ENCODE measurements around the gene CADM3.

CADM3 gene

GRCh38 chr1:159173320-159173719 is 1.9 kb downstream of the CADM3 start:
- DNase-seq (ENCODE audit: low read depth in 2 of 2): no peak

GRCh38 chr1:159175571-159175970 is 4.2 kb downstream of the CADM3 start:
- no peak for DNase-seq (ENCODE audit: low read depth in 2 of 2)

- DNase-seq (ENCODE audit: low read depth in 2 of 2): no peak
These were observed 6.0 kb downstream of the CADM3 start for GRCh38 chr1:159177272-159177907.

- no peak for DNase-seq (ENCODE audit: low read depth in 2 of 2)
These were observed 8.5 kb downstream of the CADM3 start for GRCh38 chr1:159179906-159180305.

GRCh38 chr1:159180516-159180915 is 9.1 kb downstream of the CADM3 start:
- no peak for DNase-seq (ENCODE audit: low read depth in 2 of 2)

- DNase-seq (ENCODE audit: low read depth in 2 of 2): no peak
These were observed 10.1 kb downstream of the CADM3 start for GRCh38 chr1:159181328-159182024.

GRCh38 chr1:159184201-159184600 is 12.8 kb downstream of the CADM3 start:
- no peak for DNase-seq (ENCODE audit: low read depth in 2 of 2)

- no peak for DNase-seq (ENCODE audit: low read depth in 2 of 2)
These were observed 13.7 kb downstream of the CADM3 start for GRCh38 chr1:159185121-159185520.

GRCh38 chr1:159187033-159187432 is 15.6 kb downstream of the CADM3 start:
- DNase-seq (ENCODE audit: low read depth in 2 of 2): no peak

- no peak for DNase-seq (ENCODE audit: low read depth in 2 of 2)
These were observed 16.4 kb downstream of the CADM3 start for GRCh38 chr1:159187647-159188374.

GRCh38 chr1:159188375-159188788 is 17.0 kb downstream of the CADM3 start:
- no peak for DNase-seq (ENCODE audit: low read depth in 2 of 2)

- DNase-seq (ENCODE audit: low read depth in 2 of 2): no peak
These were observed 19.0 kb downstream of the CADM3 start for GRCh38 chr1:159190441-159190840.

GRCh38 chr1:159196543-159196942 is 25.1 kb downstream of the CADM3 start:
- no peak for DNase-seq (ENCODE audit: low read depth in 2 of 2)

GRCh38 chr1:159197561-159198557 is 26.4 kb downstream of the CADM3 start:
- DNase-seq (ENCODE audit: low read depth in 2 of 2): peak; percentile 32 to 56

GRCh38 chr1:159199901-159200300 is 28.5 kb downstream of the CADM3 start:
- DNase-seq (ENCODE audit: low read depth in 2 of 2): no peak

- no peak for DNase-seq (ENCODE audit: low read depth in 2 of 2)
These were observed 29.4 kb downstream of the CADM3 start for GRCh38 chr1:159200769-159201168.

- DNase-seq (ENCODE audit: low read depth in 2 of 2): no peak
These were observed 30.2 kb downstream of the CADM3 start for GRCh38 chr1:159201642-159202041.

GRCh38 chr1:159203610-159204009 is 32.2 kb downstream of the CADM3 start:
- DNase-seq (ENCODE audit: low read depth in 2 of 2): no peak

- DNase-seq (ENCODE audit: low read depth in 2 of 2): no peak
These were observed 33.0 kb downstream of the CADM3 start, which contains the start of gene ACKR1 for GRCh38 chr1:159204161-159205141. ACKR1 (plus strand) TSS chr1:159204875; CDS start chr1:159204960, 85 bp downstream.

- no peak for DNase-seq (ENCODE audit: low read depth in 2 of 2)
These were observed 33.8 kb downstream of the CADM3 start for GRCh38 chr1:159205225-159205624.
